ENCODE results near the gene UNC79.

Gene UNC79

DNA sequence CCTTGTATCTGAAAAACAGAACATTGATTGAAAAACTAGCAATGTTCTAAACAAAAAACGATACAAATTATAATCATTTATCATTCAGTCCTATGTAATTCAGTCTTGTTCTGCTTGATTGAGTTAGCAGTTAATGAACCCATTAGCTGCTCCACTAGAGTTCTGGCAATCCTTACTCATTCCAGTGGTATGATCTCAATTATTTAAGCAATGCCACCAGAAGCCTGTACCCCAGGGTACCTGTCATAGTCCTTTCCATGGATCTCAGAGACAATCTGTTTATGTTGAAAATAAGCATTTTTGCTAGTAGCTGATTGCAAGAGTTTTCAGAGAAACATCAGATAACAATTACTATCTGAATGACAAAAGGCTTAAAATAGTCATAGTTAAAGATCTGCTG lies 115.9 kb downstream of the UNC79 start:
- no peak for DNase-seq

DNA sequence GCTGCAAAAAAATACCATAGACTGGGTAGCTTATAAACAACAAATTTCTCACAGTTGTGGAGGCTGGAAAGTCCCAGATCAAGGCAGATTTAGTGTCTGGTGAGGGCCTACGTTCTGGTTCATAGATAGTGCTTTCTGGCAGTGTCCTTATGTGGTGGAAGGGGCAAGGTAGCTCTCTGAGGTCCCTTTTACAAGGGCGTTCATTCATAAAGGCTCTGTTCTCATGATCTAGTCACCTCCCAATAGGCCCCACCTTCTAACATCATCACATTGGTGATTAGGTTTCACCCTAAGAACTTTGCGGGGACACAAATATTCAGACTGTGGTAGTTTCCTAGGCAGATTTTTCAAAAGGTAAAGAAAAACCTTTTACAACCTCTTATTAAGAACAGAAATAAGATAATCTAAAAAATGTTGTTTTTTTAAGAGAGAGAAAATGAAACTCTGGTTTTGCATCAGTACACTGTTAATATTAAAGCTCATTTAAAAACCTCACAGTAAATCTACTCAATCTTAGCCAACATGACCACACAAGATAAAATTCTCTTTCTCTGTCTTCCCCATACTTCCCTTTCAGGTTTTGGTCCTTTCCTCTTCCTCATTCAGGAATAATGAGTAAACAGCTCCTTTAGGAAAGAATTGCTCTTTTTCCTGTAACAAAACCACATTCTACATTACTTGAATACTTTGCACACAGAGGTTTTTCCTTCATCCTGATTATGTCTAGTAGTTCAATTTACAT lies 117.5 kb downstream of the UNC79 start:
- DNase-seq = no peak

DNA sequence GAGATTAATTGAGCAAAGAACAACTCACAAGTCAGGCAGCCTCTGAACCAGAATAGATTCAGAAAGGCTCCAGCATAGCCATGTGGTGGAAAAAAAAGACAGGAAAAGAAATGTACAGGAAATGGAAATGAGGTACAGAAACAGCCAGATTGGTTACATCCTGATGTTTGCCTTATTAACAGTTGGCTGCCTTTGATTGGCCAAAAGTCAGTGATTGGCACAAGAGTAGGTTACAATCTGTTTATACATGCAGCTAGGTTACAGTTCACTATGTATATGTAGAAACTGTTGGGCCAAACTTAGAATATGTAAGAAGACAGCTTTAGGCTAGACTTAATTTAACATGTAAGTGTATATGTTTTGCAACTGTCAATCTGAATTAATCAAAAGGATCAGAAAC lies 118.9 kb downstream of the UNC79 start:
- no peak for DNase-seq

DNA sequence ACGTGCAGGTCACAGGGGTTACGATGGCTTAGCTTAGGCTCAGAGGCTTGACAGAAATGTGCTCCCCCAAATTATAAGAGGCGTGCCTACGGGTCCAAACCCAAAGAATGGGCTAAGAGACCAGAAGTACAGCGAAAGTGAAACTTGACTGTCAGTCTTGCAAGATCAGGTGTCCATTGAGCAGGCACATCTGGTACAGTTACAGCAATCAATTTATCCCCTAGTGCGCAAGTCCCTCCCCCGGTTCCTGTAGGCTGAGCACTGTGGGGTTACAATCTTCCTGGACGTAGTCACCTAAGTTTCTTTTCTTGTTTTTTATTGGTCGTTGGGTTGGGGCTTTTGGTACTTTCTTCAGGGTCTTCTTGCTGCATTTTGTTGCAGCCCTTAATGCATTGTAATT lies 134.2 kb downstream of the UNC79 start:
- no peak for DNase-seq

DNA sequence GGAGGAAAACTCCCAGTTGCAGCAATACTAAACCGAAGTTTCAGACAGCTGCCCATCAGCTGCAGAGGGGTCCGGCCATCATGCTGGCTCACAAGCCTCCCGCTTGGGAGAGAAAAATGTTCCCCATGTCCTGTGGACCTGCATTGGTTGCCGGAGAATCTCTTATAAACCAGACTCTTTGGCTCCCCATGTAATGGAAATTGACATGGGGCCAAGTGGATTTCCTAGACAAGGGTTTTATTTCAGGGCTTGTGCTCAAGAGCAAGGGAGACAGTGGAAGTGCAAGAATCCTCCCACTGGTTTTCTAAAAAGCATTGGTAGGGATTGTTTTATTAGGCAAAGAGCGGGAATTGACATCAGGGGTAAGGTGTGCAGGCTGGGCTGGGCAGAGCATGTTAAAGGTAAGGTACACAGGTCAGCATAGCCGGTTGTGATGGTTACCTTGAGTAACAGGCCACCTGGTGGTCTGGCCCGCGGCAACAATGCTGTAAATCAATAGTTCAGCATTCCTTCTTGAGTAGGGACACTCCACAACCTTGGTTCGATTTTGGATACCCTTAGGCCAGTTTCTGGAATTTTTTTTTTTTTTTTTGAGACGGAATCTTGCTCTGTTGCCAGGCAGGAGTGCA lies 135.4 kb downstream of the UNC79 start:
- no peak for DNase-seq

DNA sequence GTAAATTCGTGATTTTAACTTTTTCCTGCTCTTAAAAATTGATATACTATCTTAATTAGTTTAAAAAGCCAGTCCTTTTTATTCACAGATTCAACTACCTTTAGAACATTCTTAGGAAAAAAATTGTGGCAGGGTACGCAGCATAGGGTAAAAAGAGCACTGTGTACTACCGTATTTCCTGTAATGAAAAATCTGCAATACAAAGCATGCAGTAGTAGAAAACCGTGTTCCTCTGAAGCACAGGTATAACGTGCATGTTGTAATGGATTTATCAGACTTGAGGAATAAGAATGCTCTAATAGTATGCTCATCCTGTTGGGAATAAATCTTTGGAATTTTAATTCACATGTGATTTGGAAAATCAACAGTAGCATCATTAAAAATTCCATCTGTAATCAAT lies 140.5 kb downstream of the UNC79 start:
- DNase-seq = no peak

DNA sequence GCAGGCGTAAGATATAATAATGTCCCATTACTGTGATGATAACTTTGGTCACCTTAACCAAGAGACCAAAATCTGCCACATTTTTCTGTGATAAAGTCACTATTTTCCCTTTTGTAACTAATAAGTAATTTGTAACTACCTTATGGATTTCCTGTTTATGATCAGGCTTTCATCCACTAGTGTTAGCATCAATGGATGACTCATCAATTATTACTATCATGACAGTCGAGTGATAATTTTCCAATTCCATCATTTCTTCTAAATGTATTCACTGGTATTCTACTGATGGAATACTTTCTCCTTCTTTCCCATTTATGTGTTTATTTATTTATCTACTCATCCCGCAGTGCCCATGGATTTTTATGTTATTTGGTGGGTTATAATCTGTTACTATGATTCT lies 148.4 kb downstream of the UNC79 start:
- no peak for DNase-seq

DNA sequence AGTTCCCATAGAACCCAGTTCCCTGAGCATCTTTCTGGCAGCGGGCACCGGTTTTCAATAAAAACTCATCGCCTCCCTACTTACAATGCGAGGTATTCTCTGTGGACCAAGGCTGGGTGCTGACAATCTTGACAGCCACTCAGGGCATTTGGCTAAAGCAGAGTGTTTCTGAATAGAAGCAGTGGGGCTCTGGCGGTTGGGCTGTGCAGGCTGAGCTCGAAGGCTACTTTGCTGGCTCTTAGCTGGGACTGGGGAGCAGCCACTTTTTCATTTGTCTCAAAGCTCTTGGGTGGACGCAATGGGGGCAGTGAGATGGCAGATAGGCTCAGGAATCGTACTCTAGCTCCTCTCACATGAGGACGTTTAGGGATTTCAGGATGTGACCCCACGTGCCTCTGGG lies 151.8 kb downstream of the UNC79 start:
- no peak for DNase-seq

DNA sequence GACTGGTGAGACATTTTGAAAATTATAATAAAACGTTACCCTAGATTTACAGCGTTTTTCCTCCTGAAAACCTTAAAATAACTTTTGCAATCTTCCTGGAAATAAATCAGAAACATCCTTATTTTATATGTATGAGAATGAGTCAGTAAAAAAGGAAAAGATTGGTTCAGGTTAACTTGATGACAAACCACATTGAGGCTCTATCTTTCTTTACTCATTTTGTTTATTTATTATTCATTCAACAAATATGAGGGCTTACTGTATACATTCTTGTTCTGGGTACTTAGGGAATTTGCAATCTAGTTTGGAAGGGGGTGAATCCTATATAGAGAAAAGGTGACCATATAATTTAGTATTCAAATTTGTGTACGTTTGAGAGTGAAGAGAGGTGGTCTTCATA lies 156.6 kb downstream of the UNC79 start:
- no peak for DNase-seq

DNA sequence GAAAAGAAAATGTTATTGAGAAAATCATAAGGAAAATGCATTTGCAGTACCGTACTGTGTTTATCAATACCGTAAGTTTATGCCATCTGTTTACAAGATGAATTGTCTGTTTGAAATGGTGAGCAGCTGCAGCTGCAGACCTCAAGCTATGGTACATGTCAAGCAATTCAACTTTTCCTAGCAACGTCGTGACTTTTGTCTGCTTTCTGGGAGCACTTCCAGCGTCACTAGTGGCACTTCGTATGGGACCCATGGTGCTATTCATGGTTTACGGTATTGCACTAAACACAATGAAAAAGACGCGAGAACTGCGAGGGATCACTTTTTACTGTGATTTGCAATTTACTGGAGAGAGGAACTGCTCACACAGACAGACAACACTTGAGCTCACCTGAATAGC lies 160.8 kb downstream of the UNC79 start:
- no peak for DNase-seq

DNA sequence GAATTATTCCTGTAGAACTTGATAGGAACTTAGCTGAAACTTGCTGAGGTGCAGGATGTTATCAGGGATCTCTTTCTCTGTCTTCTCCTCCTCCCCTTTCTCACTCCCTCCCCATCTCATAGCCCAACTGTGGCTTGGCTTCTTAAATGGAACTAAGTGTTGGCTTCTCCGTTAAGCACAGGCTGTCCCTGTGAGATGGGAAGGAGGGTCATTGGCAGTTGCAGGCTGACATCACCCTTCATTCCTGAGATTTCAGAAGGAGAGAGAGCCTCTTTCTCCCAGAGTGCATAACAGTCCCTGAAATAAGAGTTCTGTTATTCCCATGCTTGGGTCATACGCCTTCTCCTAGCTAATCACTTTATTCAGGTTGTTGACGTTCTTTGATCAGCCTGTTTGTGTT lies 162.0 kb downstream of the UNC79 start:
- no peak for DNase-seq

DNA sequence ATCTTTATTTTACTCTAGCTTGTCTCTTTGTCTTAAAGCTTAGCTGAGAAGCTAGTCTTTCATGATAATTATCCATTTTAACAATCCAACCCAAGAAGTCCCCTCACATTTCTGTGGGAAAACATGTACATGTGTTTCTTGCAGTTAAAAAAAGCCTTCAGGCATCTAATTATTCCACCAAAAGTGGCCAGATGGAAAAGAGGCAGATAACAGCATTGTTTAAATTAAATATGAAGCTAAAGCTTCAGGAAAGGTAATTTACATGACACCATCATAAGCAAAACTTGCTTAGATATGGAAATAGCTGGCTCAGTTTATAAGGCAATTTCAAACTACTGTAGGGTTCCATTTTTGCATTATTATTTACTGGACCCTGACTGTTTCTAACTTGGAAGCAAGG lies 175.4 kb downstream of the UNC79 start:
- no peak for DNase-seq

DNA sequence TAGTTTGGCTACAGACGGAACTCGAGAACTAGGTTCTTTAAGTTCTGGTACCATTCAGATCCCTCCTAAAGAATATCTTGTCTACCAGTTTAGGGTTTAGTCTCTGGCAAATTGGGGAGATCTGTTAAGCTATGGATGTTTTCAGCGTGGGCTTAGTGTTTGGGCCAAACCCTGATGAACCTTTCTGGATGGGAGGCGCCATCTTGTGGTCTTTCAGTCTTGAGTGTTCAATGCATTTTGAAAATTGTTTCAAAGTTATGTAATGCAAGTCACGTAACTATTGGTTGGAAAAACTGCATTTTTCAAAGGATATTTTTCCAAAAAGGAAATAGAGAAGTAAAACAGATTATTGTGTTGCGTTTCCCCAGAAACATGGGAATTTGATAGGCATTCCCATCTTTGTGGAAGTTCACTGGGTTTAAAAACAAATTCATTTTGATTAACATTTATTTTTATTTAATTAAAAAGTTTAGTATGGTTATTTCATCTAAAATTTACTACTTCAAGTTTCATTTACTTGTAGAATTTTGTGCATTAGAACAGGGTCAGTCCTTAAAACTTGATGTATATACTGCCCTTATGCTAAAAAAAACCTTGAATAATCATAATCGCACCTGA lies 188.5 kb downstream of the UNC79 start:
- peak in 19 of 58 donors; percentile 4 to 43 (median 11) for DNase-seq

DNA sequence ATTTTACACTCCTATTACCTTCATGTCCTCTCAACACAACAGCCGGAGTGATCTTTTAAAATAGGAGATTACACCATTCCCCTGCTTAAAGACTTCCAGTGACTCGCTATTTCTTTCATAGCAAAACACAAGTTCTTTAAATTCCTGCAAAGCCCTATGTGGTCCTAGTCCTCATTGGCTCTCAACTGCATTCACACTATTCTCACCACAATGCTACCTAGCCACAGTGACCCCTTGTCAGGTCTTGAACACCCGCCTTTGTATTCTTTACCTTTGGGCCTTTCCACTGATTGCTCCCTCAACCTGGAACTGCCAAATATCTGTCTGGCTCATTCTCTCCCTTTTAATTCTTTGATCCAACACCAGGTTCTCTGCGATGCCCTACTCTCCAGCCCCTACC lies 197.3 kb downstream of the UNC79 start:
- no peak for DNase-seq

DNA sequence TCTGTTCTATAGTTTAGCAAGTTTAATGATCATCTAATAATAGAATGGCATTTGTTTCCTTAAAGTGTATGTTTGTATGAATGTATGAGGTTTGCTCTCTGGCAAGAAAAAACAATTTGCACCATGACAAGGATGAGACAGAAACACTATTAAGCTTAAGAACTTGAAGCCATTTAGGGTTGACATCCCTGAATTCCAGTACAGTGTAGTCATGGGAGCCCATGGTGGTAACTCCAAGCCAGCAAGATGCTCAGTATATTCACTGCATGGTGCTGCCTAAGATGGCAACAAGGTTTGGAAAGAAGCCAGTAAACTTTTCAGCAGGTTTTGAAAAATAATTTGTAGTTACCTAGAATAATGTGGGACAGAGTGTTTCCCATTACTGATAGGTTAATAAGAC lies 198.9 kb downstream of the UNC79 start:
- no peak for DNase-seq

DNA sequence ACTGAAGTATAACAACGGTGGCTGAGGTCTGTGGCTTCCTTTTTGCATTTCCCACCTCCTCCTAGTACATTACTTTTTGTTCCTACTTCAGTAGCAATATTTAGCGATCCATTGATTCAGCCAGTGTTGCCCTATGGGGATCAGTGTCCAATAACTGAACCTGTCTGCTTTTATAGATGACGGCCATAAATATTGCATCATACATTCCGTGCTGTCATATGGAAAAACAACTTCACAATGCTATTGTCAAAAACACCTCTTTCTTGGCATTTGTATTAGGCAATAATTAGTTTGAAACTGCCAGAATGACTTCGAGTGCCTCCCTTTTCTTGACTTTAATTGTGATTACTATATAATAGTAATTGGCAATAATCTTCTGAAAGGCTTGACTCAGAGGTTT lies 208.1 kb downstream of the UNC79 start:
- no peak for DNase-seq

DNA sequence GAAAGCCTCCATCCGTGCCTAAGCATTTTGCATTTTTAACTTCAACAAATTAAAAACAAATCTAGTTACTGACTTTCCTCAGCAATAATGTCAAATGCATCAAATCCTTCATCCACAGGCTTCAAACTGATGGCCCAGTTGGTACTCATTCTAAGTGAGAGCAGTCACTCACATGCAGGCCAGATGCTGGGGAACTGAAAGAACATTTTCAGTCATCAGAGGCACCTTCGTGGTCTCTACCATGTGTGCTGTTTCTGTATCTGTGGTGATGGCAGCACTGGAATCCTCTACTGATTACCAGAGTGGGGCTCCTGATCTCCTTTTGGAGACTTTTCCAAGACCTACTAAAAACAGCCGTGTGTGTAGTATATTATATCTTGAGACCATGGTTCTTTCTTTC lies 212.4 kb downstream of the UNC79 start:
- DNase-seq = no peak

DNA sequence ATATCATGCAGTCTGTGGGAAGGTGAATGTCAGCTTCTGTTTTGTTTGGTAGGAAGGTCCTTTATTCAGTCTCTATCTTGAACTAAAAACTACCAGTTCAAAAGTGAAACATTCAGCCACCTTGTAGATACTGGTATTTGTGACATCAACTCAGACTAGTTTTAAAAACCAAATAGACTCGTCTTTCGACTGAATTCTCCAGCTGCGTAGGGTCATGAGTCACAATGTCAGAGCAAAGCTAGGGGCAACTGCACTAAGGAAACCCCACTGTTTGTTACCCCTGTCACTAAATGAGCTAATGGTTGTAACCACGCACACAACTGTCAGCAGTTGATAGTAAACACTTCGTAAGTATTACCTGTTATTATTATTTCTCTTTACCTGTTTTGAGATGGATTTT lies 212.9 kb downstream of the UNC79 start:
- DNase-seq = no peak

DNA sequence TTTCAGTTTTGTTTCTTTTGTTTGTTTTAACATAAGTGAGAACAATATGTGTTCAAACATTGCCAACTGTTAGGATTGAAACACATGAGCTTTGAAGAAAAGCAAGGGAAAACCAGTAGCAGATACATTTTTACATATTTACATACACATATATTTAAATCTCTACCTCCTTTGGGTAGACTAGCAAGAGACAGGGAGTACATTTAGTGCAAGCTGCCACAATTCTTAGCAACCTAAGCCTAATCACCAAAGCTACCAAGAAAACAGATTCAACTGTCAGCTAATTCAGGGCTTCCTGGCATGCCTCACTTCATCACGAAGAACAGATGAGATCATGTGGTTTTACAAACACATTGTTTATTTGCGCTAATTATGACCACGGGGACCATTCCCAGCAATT lies 214.5 kb downstream of the UNC79 start:
- DNase-seq = peak in 2 of 58 donors; percentile 5 to 21

DNA sequence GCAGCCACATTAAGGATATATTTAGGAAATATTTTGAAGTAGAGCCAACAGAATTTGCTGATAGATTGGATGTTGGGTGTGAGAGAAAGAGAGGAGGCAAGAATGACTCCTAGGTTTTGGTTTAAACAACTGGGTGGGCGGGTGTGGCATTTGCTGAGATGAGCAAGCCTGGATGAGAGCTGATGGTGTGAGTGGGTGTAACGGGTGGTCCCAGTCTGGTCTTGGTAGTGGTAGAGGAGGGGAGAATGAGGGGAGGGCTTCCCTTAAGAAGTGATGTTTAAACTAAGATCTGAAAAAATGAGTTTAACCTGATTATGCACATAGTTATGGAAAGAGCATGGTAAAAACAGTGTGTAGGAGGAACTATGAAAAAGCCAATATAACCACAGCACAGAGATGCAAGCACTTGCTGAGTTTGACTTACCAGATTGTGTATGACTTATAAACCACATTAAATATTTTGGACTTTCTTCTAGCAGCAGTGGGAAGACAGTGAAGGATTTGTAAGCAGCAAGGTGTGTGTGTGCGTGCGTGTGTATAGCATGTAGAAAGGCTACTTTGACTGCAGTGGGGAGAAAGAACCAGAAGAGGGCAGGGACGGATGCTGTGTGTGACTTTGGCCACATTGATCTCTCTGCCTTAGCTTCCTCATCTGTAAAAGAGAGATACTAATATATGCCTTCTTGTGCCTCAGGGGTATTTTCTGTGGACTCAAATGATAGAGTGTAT lies 217.9 kb downstream of the UNC79 start:
- DNase-seq = peak in 3 of 58 donors; percentile 1 to 23 (median 1)

DNA sequence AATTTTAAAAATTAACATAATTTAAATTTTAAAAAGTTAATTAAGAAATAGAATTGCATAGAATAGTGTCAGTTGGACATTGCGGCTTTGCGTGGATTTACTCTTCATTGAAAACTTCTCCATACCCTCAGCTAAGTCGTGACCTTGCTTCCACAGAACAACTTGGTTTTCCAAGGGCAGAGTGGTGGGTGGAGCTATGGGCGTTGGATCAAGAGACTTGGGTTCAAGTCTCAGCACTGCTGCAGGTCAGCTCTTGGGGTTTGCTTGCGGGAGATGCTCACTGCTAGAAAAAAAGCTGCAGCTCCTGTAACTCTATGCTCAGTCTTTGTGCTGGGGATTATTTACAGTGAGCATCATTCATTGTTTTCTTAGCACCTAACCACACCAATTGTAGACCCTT lies 223.9 kb downstream of the UNC79 start:
- no peak for DNase-seq

DNA sequence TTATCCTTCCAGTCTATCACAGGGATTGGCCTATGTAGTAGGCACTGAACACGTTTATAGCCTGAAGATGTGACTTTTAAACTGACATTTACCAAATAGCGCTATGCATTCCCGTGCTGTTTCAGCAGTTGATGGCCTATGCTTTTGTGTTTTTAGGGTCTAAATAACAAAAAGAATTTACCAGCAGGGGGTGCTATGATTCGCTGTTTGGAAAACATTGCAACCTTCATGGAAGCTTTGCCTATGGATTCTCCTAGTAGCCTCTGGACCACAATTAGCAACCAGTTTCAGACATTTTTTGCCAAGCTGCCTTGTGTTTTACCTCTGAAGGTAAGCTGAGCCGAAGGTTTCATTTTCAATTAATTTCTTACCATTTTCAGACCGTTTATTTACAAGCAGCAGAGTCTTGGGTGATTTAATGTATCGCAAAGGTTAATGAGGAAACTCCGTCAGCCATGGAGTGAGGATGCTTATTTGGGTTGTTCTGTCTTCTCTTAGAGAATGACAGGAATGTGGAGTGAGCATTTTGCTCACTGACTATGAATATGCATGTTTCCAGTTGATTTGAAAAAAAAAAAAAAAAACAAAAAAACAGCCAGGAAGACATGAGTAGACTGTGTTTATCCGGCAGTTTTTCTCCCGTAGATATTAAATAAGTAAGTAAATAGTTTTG lies 224.5 kb downstream of the UNC79 start:
- peak in 17 of 58 donors; percentile 2 to 75 (median 34) for DNase-seq

Data from anterior cingulate cortex (tissue), 58 donors.